HG02678 (cell line): Measurements from ENCODE around the gene ABCE1.

ENCODE experiments used
- ATAC-seq: cut with Tn5 transposase; IDR thresholded peaks from one replicate; pipeline ENCODE4 v1.9.1; 2021; ENCODE audit warnings: mild to moderate bottlenecking, moderate library complexity; ENCODE audit not compliant: unreplicated experiment

Gene ABCE1

DNA sequence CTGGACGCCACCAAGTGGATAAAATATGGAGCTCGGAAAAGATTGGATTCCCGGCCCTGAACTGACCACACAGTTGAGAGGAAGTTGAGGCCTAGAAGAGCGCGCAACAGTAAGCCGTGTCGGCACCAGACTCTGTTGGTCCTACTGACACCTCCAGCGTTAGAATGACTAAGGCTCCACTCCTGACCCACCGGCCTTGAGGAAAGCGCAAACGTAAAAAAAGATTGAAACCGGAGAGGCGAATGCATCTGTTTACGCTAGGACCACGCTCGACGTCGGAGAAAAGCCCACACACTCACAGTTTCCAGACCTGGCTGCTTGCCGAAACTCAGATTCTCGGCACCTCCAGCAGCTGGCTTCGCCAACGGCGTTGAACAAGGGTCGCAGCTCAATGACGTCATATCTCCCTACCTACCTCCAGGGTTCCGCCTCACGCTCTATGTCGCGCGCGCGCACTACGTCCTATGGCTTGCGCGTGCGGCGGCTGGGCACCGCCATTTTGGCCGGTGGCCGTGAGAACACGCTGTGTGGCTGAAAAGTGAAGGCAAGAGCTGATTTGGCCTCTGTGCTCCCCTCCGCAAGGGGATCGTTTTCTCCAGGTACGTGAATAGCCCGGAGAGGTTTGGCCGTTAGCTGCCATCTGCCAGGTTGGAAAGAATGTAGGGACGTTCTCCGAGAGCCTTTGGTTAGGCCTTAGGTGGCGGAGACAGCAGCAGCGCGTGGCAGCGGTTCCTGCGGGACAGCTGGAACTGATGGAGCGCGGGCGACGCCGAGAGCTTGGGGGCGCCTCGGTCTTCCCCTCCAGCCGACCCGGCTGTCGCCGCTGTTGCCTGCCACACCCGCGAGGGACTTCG lies at the start of gene ABCE1, which contains the start of gene ANAPC10:
Gene ABCE1 (plus strand): TSS at position 491 of the 854 bp plus-strand sequence. CDS start 6,102 bp downstream, outside the sequence.
Gene ANAPC10 (minus strand): TSS at position 376 of the 854 bp plus-strand sequence. CDS start 2,097 bp downstream, outside the sequence.
- peak; percentile 81 for ATAC-seq

DNA sequence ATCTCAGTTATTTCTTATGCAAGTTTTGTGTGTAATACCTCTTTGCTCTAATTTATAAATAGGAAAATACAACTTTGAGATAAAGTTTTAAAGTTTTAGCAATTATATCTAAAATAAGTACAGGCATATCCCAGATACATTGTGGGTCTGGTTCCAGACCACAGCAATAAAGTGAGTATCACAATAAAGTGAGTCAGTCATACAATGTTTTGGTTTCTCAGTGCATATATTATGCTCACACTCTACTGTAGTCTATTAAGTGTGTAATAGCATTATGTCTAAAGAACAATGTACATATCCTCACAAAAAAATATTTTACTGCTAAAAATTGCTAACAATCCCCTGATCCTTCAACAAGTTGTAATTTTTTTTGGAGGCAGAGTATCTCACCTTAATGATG lies 49.3 kb upstream of the ABCE1 start:
- no peak for ATAC-seq

DNA sequence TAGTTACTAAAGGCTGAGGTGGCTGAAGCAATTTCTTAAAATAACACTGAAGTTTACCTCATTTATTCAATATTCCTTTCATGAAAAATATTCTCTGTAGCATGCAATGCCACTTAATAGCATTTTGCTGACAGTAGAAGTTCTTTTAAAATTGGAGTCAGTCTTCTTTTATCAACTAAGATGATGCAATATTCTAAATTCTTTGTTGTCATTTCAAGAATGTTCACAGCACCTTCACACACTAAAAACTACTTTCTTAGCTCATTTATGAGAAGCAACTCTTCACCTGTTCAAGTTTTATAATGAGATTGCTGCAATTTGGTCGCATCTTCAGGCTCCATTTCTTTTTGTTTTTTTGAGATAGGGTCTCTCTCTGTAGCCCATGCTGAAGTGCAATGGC lies 48.9 kb upstream of the ABCE1 start:
- no peak for ATAC-seq

DNA sequence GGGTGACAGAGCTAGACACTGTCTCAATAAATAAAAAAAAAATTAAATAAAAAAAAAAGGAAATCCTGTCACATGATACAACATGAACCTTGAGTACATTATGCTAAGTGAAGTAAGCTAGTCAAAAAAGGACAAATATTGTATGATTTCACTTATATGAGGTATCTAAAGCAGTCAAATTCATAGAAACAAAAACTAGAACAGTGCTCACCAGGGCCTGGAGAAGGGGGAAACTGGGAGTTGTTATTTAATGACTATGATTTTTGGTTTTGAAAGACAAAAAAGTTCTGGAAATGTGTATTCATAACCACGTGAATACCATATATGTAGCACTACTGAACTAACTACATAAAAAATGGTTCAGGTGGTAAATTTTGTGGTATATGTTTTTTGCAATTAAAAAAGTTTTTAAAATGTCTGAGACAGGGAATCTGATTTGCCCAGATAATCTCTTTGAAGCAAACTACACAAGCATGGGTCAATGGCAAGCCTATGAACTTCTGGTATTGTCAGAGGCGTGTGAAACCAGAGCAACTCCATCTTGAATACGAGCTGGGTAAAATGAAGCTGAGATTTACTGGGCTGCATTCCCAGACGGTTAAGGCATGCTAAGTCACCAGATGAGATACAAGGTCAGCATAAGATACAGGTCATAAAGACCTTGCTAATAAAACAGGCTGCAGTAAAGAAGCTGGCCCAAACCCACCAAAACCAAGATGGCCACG lies 42.4 kb upstream of the ABCE1 start:
- ATAC-seq: no peak

DNA sequence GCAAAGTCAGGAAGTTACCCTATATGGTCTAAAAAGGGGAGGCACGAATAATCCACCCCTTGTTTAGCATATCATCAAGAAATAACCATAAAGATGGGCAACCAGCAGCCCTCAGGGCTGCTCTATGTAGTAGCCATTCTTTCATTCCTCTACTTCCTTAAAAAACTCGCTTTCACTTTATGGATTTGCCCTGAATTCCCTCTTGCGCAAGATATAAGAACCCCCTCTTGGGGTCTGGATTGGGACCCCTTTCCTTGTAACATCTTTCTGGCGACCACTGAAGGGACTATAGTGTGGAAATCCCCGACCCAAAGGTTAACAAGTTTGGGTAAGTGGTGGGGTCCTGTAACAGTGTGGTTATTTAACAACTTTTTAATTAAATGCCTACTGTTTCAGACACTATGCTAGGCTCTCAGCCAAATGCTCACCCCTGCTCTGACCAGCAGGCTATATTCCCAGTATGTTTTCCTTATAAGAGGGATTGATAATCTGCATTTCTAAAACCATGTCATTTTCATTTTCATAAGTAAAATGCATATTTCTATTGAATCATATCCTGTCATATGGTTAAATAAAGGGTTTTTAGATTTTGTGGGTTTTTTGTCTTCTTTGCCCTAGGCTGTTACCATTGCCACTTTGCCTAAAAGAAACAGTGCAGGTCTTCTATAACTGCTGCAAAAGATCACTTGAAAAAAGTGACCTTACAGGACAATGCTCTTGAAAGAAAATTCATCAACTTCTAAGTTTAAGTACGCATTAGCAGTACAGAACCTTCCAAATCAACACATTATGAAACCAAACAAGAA lies 41.6 kb upstream of the ABCE1 start:
- no peak for ATAC-seq

DNA sequence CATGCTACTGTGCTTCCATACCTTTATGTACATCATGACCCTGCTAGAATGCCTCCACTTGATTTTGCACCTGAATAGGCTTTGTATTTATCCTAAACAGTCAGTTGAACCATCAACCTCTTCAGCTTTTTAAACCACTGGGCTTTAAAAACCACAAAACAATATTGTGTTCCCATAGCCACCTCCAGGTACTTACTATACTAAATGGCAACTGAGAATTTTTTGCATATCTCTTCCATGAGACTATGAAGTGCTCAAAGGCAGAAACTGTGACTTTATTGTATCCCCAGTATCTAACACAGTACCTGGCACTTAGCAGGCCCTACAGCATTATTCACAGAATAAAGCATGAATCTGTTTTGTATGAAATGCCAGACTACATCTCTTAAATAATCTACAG lies 39.9 kb upstream of the ABCE1 start:
- no peak for ATAC-seq

DNA sequence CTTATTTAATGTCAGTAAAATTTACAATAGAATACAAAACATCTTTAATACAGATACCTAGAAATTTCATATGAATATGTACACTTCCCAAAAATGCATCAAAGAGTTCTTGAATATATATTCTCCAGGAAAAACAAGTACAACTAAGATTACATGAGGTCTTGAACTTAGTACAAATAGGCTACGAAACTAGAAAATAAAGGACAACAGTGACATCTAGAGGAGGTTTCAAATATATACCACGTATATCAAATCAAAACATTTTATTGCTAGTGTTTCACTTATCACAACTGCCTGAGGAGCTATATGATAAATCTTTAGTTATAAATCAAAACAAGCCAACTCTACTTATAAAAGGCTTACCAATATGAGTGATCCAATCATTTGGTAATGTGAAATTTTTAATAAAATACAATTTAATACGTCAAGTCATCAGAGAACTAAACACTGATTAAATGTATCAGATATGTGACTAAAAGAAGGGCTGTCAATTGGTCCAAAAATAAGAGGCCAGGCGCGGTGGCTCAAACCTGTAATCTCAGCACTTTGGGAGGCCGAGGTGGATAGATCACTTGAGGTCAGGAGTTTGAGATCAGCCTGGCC lies 36.7 kb upstream of the ABCE1 start:
- peak; percentile 69 for ATAC-seq

DNA sequence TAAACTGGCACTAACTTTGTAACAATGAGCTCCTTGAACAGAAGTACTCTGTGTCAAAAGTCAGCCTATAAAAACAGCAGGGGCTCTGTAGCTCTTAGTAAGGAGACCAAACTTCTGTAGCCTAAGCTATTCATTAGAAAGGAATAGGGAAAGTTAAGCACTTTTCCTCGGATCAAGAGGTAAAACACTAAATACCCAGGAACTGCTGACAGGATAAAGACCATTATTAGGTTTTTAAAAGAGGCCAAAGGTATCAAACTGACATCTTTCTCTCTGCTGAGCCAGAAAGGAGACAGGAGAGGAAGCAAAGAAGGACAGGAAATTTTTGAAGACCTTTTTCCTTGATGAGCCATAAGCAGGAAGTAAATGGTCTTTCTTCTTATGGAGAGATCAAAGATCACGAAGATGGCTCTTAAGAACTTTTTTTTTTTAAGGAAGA lies 32.0 kb upstream of the ABCE1 start:
- no peak for ATAC-seq

DNA sequence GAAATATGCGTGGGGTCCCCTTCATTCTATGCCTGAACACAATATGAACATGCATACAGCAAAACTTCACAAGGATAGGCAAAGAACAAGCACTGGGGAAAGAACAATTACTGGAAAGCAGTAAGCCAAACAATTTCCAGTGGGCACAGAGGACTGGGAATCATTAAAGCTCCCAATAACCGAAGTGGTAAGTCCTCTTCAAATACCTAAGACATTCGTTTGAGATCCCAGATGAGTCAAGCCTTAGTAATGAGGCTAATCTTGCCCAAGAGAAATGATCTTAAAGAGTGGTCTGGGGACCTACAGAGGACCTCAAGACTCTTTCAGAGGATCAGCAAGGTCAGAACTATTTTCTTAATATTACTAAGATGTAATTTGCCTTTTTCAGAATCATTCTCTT lies 28.8 kb upstream of the ABCE1 start:
- ATAC-seq: no peak

DNA sequence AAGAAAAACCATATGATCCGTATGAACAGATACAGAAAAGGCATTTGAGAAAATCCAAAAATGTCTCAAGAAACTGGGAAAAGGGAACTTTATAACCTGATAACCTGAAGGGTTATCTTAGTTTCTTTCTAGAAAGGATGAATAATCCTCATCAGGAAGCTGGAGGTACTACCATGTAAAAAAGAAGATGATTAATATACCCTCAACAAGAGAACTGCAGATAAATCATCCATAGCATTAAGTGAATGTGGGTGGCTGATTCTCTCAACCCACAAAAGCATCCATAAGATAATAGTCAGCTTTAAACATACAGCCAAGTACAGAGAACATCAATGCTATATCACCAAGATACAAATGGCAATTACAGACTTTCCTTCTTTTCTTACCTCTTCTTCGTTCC lies 26.6 kb upstream of the ABCE1 start:
- ATAC-seq: no peak

DNA sequence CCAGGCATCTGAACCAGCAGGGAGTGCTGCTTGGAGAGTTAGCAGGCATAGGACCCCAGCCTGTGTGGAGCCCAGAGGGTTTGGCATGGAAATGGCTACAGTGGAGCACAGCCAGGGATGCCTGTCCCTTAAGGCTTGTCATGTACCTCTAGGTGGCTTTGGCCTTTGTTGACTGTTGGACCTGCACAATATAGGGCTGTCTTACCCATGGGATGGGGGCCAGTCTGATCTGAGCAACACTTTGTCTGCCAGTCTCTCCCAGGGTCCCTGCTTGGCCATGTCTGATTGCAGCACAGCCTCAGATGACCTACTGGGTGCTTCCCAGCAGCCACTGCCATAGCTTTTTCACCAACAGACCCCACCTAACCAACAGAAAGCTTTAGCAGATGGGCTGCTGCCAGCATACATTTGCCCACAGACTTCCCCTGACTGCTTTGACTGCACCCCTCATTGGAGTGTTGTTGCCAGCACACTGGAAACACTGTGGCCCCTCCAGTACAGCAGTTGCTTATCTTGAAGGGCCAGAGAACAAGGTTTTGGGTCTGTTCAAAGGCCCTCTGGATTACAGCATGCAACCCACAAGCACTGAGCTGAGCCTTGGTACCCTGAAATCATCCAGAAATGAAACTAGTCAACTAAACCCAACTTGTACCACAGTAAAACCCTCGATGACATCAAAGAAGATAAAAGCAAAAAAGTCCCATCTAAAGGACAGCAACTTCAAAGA lies 22.2 kb upstream of the ABCE1 start:
- no peak for ATAC-seq

DNA sequence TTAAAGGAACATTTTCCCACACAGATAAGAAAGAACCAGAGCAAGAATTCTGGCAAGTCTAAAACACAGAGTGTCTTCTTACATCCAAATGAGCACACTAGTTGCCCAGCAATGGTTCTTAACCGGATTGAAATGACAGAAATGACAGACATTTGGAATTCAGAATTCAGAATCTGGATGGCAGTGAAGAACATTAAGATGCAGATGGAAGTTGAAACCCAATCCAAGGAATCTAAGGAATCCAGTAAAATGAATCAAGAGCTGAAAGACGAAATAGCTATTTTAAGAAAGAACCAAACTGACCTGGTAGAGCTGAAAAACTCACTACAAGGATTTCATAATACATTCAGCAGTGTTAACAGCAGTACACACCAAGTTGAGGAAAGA lies 21.6 kb upstream of the ABCE1 start:
- no peak for ATAC-seq

DNA sequence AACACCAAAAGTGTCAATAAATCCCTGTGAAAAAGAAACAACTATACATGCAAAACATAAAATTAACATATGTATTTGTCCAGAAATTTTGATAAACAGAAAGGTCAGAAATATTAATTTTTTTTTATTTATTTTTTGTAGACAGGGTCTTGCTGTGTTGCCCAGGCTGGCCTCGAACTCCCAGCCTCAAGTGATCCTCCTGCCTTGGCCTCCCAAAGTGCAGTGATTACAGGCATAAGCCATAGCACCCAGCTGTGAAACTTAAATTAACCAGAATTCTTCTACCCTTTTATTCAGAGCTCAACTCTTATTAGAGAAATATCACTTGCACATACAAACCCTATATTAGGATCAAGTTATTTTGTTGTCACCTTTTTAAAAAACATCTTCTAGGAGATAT lies 16.4 kb upstream of the ABCE1 start:
- ATAC-seq: no peak

DNA sequence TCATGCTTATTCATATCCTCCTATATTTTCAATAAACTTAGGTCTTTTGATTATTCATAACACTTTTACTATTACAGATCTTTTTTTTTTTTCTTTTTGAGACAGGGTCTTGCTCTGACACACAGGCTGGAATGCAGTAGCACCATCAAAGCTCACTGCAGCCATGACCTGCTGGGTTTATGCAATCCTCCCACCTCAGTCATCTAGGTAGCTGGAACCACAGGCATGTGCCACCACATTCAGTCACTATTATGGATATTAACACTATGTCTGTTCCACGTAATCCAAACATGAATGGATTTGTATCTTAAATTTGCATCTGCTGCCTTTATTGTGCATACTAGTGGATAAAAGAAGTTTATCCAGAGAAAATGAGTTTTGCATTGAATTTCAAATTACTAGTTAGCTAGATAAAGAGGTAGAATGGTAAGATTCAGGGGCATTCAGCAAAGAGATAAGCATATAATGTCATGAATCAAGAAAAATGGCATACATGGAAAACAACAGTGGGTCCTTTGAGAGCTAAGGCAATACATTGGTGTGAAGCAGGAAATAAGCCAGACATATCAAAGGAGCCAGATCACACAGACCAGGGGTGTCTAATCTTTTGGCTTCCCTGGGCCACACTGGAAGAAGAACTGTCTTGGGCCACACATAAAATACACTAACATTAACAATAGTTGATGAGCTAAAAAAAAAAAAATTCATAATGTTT lies 14.1 kb upstream of the ABCE1 start:
- no peak for ATAC-seq

DNA sequence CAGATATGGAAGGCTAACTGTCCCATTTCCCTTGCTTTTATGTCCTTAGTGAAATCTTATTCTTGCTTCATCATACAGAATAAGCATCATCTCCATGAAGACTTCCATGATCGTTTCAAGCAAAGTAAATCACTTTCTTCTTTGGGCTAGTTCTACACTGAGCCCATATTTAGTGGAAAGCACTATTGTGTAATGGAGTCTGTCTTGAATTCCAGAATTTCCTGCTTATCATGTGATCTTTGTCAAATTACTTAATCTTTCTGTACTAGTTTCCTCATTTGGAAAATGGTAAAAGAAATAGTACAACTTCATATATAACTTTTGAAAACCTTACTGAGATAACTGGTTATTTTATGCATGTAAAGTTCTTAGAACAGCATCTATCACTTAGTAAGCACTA lies 7.7 kb upstream of the ABCE1 start:
- no peak for ATAC-seq

DNA sequence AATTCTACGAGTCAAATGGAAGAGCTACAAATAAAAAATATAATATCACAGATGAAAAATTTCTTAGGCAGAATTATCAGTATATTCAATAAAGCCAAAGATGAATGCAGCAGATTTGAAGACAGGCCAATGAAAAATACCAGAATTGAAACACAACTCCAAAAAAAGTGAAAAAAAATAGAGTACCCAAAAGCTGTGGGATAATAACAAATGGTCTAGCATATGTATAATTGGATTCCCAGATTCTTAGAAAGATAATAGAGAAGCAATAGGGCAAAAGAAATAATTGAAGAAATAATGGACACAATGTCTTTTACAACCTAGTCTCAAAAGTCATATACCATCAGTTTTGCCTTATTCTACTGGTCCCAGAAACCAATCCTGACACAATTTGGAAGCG lies 4.5 kb upstream of the ABCE1 start:
- ATAC-seq: no peak

DNA sequence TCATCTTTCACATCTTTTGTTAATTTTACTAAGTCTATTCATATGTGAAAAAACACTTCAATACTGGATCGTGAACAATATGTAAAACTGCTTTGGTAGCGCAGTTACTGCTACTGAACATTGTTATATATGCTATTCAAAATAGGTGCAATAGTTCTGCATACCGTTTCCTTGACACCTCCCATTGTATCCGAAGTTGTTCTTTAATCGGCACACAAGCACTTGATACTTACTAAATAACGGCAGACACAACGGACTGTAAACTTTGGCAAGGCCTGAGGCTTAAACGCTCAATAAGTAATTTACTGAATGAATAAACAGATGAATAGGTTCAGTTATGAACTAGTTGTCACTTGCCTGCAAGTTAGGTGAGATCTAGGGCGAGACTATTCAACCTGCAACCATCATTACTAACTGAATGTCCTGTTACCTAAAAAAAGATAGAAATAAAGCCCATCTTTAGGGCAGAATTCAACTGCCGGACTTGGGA lies 735 bp upstream of the ABCE1 start:
- ATAC-seq: peak; percentile 1

DNA sequence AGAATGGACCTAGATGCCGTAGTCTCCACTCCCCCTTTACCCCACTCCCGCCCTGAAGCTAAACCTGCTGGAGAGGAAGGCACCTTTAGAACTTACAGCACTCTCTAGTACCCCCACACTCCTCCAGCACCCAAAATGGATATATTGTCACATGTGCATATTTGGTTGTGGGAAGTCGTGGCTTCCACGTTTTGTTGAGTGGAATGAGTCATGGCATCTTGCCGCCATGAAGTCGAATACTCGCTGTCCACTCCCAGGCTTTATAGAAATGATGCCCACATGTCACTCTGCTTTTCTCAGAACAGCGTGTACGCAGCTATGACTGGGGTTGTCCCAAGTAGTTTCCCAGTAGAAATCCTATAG lies 545 bp downstream of the ABCE1 start:
- peak; percentile 11 for ATAC-seq

DNA sequence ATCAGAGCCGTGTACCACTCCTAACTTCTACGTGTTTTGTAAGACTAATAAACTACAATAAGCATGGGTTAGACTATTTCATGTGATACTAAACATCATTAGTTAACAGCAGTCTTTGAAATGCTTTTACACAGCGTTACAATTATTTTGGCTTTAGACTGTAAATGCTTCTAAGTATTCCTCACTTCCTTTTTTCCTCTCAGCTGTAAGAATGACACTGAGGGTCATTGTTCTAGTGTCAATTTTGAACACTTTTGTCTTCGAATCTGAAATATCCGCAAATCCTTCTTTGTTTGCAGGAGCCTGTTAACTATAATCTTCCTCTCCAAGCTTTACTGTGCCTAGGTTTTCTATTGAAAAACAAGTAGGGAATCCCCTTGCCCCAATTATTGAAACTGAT lies 1.5 kb downstream of the ABCE1 start:
- no peak for ATAC-seq
